ENCODE results near the gene VCPKMT.

VCPKMT gene

GRCh38 chr14:50116181-50116956 is at the start of gene VCPKMT:
VCPKMT (minus strand) TSS chr14:50116572; CDS start chr14:50116552, 20 bp downstream.
- peak; percentile 21 to 96 (median 80) for DNase-seq

GRCh38 chr14:50156111-50156510 is 39.7 kb upstream of the VCPKMT start:
- DNase-seq: no peak

GRCh38 chr14:50148799-50149198 is 32.4 kb upstream of the VCPKMT start:
- no peak for DNase-seq

GRCh38 chr14:50139192-50139591 is 22.8 kb upstream of the VCPKMT start:
- DNase-seq: no peak

- DNase-seq: no peak
Measured at GRCh38 chr14:50127802-50128201, 11.4 kb upstream of the VCPKMT start.

- DNase-seq: no peak
Measured at GRCh38 chr14:50123062-50123461, 6.7 kb upstream of the VCPKMT start.

GRCh38 chr14:50122291-50122690 is 5.9 kb upstream of the VCPKMT start:
- no peak for DNase-seq

- no peak for DNase-seq
Measured at GRCh38 chr14:50121486-50121885, 5.1 kb upstream of the VCPKMT start.

- DNase-seq: no peak
Measured at GRCh38 chr14:50117456-50117855, 1.1 kb upstream of the VCPKMT start.

- DNase-seq: no peak
Measured at GRCh38 chr14:50116966-50117365, 594 bp upstream of the VCPKMT start.

GRCh38 chr14:50113381-50114035 is 2.9 kb downstream of the VCPKMT start:
- no peak for DNase-seq

- no peak for DNase-seq
Measured at GRCh38 chr14:50110323-50111037, 5.9 kb downstream of the VCPKMT start.

GRCh38 chr14:50109342-50109741 is 7.0 kb downstream of the VCPKMT start:
- no peak for DNase-seq

- DNase-seq: no peak
Measured at GRCh38 chr14:50107850-50108249, 8.5 kb downstream of the VCPKMT start.

GRCh38 chr14:50106178-50106577 is 10.2 kb downstream of the VCPKMT start:
- no peak for DNase-seq

- DNase-seq: no peak
Measured at GRCh38 chr14:50103558-50103957, 12.8 kb downstream of the VCPKMT start.

- no peak for DNase-seq
Measured at GRCh38 chr14:50101417-50101816, 15.0 kb downstream of the VCPKMT start.

GRCh38 chr14:50100805-50101204 is 15.6 kb downstream of the VCPKMT start:
- DNase-seq: no peak

- no peak for DNase-seq
Measured at GRCh38 chr14:50099335-50099734, 17.0 kb downstream of the VCPKMT start.

GRCh38 chr14:50095895-50096294 is 20.5 kb downstream of the VCPKMT start:
- DNase-seq: no peak

GRCh38 chr14:50094056-50094755 is 22.2 kb downstream of the VCPKMT start:
- DNase-seq: no peak

GRCh38 chr14:50093496-50093895 is 22.9 kb downstream of the VCPKMT start:
- DNase-seq: no peak

Data from amygdala (tissue), 56 donors.